ENCODE measurements around the gene PDXK.
A peak's percentile ranks its signal among the peaks of the same experiment; 100 is the strongest.
"Not testable (repeated sequence)": the region's sequence is repeated elsewhere in the genome, so short reads cannot be mapped to it uniquely, and the experiment has no call there.

The PDXK gene

DNA sequence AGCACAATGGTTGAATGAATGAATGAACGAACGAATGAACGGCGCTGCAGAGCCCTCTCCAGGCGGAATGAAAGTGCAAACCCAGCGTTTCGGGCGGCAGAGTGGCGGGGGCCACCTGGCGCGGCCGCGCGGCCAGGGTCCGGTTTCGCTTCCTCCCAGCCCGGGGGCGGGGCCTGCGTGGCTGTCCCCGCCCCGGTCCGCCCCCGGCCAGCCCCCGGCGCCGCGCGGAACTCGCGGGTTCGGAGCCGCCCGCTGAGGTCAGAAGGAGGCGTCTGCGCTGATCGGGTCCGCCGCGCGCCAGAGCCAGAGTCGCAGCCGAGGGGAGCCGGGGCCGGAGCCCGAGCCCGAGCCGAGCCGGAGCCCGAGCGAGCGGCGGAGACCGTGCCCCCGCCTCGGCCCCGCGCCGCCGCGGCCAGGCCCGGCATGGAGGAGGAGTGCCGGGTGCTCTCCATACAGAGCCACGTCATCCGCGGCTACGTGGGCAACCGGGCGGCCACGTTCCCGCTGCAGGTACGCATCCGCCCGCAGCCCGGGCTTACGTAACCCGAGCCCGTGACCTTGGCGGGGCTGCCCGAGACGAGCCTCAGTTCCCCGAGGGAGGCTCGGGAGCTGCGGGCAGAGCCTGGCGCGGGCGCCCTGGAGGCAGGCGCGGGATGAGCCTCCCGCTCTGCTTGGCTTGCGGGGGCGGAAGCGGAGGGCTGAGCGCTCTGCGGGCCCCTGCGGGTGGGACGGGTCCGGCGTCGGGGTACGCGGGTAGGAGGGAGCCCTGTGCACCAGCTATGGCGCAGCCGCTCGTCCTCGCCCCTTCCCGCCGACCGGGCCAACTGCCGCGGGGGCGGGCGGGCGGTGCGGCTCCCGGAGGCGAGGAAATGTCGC is at the start of gene PDXK:
Gene PDXK (plus strand): TSS at position 258 of the 876 bp plus-strand sequence. CDS start 166 bp downstream, at position 424.
- peak; percentile 87 for DNase-seq

DNA sequence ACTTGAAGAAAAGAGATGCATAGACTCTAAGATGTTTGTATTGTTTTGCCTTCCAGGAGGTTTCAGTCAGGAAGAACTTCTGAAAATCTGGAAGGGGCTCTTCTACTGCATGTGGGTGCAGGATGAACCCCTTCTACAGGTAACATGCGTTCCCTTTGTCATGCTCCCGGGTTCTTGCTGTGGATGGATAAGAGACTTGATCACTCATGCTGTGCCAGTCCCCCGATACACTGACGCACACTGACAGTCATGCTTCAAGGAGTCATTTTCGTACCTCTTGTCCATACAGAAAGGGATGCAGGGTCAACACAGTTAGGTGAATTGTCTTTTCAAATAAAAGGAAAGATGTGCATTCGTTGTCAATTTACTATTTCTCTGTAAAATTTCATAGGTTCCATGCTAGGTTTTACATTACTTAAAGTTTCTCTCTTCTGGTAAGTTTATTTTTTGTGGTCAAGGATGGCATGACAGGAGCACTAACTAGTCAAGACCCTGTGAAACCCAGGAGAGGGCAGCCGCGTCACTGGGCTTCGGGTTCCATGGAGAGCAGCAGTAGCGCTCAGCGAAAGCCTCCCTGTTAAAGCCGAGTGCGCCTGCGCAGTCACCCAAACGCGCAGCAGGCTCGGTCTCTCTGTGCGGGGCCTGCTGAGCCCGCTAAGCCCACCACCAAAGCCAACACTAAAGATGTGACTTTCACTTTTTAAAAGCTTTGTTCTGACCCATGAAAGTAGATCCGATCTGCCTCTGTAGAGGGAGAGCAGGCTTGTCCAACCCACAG is 48.9 kb upstream of the PDXK start:
- no peak for DNase-seq

DNA sequence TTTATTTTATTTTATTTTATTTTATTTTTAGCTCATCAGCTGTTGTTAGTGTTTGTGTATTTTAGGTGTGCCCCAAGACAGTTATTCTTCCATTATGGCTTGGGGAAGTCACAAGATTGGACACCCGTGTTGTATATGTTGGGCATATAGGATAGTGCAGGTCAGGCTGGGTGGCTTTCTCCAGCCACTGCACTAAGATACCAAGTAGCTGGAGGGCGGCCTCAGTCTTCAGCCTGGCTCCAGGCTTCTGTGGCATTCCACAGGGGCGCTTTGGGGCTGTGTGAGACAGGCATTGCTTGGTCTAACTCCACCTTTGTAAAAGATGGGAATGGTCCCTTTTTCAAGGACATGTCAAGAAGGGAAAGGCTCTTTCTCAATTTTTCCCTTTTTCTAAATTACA is 43.1 kb upstream of the PDXK start:
- DNase-seq = no peak

DNA sequence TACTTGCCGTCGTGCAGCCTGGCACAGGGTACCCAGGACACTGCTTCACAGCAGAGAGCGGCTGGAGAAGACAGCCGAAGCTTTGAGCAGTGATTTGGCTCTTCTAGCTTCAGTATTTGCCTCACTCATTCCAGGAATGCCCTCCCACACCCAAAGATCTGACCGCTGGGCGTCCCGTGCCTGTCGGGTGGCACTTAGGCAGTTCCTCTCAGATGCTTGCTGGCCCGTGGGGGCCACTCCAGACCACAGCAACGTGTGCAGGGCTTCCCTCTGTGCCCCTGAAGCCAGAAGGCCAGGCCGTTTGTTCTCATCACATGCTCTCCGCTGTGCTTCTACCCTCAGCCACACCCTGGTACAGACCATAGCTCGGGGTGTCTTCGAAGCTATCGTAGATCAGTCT is 42.5 kb upstream of the PDXK start:
- no peak for DNase-seq

DNA sequence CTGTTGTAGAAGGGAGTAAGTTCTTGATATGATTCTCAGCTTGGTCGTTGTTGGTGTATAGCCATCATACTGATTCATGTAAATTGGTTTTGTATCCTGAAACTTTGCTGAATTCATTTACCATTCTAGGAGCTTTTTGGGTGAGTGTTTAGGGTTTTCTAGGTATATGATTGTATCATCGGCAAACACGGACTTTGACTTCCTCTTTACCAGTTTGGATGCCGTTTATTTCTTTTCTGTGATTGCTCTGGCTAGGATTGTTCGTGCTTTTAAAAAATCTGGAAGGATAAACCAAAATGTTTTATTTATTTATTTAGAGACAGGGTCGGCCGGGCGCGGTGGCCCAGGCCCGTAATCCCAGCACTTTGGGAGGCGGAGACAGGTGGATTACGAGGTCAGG is 39.0 kb upstream of the PDXK start:
- no peak for DNase-seq

DNA sequence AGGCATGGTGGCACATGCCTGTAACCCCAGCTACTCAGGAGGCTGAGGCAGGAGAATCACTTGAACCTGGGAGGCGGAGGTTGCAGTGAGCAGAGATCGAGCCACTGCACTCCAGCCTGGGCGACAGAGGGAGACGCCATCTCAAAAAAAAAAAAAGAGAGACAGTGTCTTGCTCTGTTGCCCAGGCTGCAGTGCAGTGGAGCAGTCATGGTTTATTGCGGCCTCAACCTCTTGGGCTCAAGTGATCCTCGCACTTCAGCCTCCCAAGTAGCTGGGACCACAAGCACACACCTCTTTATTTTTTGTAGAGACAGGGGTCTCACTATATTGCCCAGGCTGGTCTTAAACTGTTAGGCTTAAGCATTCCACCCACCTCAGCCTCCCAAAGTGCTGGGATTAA is 38.5 kb upstream of the PDXK start:
- DNase-seq = not testable (repeated sequence)

DNA sequence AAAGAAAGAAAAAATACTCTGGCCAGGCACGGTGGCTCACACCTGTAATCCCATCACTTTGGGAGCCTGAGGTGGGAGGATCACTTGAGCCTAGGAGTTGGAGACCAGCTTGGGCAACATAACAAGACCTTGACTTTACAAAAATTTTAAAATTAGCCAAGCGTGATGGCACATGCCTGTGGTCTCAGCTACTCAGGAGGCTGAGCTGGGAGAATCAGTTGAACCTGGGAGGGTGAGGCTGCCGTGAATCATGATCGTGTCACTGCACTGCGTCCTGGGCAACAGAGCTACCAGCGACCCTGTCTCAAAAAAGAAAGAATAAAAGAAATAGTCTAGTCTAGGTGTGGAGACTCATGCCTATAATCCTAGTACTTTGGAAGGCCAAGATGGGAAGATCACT is 37.3 kb upstream of the PDXK start:
- no peak for DNase-seq

DNA sequence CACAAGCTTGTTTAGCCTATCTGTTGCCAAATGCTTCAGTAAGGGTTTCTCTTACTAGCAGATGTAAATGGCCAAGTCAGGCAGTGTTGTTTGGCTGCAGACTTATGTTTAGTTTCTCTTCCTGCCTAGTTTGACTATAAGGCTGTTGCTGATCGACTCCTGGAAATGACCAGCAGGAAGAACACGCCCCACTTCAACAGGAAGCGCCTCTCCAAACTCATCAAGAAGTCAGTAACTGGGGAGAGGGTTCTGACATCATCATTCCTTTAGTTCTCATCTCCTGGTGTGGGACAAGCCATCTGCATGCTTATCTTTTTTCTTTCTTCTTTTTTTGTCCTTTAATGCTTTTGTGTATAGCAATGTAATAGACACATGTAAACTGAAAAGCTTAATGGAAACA is 34.5 kb upstream of the PDXK start:
- no peak for DNase-seq

DNA sequence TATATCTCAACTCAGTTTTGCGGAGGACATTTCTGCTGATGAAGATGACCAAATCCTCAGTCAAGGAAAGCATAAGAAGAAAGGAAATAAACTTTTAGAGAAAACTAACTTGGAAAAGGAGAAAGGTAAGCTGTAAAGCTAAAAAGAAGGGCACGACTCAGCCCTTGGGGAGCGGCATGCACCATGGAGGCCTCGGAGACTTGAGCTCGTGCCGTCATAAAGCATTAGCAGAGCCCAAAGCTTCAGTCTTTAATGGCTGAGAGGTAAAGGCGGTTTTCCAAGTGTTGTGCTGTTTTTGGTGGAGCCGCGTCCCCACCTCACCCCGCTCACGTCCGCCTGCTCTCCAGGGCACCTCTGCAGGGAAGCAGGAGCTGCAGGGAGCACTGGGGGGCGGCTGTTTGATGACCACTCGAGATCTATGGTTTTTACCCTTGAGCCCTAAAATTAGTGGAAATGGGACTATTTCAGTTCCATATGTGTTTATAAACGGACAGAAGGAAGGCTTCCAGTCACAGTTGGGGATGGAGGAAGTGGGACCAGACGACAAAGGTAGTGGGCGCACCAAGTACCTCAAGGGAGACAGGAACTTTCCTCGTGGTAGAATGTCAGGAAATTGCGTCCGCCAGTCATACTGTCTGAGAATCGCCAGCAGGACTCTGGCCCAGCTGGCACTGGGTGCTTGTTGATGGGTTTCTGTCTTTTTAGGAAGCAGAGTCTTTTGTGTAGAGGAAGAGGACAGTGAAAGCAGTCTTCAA is 31.9 kb upstream of the PDXK start:
- no peak for DNase-seq

DNA sequence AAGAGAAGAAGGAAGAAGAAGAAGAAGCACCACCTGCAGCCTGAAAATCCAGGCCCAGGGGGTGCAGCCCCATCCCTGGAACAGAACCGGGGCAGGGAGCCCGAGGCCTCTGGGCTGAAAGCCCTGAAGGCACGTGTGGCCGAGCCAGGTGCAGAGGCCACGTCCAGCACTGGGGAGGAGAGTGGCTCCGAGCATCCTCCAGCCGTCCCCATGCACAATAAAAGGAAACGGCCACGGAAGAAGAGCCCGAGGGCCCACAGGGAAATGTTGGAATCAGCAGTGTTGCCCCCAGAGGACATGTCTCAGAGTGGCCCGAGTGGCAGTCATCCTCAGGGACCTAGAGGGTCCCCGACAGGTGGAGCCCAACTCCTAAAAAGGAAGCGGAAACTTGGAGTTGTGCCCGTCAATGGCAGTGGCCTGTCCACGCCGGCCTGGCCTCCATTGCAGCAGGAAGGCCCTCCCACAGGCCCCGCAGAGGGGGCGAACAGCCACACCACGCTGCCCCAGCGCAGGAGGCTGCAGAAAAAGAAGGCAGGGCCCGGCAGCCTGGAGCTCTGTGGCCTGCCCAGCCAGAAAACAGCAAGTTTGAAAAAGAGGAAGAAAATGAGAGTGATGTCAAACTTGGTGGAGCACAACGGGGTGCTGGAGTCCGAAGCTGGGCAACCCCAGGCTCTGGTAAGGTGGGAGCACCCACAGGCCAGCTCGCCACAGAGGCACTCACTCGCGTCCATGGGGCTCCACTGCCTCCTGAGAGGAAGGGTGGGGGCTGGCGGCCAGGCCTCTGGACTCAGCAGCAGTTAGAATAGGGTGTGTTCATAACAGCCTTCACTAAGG is 31.1 kb upstream of the PDXK start:
- no peak for DNase-seq

DNA sequence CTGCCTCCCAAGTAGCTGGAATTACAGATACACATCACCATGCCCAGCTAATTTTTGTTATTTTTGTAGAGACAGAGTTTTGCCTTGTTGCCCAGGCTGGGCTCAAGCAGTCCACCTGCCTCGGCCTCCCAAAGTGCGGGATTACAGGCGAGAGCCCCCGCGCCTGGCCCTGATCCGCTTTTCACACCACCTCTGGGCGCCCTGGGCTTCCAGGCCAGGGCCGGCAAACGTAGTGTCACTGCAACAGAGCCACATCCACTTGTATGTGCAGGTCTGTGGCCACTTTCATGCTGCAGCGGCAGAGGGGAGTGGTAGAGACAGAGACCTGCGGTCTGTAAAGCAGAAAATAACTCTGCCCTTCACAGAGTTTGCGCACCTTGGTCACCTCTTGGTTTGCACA is 30.0 kb upstream of the PDXK start:
- no peak for DNase-seq

DNA sequence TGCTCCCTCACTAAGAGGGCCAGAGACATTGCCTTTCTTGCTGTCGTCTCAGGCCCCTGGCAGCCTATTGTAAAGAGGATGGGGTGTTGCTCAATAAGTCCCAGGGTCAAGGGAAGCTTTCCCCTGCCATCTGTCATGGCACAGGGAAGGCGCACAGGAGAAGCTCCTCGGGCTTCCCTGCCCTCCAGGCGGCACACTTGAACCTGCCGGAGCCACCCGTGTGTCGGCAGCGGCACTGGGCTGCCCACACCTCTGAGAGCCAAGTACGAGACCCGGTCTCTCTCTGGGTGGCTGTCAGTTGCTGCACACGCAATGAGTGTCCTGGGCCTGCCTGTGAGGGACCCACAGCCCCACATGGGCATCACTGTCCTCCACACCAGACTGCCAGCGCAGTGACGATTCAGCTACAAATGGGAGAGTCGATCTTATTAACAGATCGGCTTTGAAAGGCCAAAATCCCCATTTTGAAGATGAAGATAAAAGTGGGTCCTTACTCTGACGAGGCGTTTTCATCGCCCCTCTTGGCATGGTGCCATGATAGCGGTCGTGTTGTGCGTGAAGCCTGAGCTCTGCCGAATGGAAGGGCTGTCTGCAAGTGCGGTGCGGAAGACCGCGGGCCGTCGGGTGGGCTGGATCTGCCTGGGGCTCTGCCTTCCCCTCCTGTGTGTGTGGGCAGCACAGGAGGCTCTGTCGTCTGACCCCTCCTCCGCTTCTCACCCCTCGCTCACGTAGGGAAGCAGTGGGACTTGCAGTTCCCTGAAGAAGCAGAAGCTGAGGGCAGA is 29.2 kb upstream of the PDXK start:
- no peak for DNase-seq

DNA sequence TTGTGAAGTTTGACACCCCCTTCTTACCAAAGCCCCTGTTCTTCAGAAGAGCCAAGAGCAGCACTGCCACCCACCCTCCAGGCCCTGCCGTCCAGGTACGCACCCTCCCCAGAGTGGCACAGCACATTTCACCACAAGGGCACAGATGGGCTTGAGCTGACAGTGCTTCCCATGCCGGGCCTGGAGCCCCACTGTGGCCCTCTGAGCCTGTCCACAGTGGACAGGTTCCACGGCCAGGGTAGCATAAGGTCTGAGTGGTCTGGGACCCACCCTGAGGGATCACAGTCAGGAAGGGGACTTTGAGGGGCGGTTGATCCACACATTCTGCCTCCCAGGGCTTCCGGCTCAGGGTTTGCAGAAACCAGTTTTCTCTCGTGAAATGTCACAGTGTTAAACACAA is 28.6 kb upstream of the PDXK start:
- no peak for DNase-seq

DNA sequence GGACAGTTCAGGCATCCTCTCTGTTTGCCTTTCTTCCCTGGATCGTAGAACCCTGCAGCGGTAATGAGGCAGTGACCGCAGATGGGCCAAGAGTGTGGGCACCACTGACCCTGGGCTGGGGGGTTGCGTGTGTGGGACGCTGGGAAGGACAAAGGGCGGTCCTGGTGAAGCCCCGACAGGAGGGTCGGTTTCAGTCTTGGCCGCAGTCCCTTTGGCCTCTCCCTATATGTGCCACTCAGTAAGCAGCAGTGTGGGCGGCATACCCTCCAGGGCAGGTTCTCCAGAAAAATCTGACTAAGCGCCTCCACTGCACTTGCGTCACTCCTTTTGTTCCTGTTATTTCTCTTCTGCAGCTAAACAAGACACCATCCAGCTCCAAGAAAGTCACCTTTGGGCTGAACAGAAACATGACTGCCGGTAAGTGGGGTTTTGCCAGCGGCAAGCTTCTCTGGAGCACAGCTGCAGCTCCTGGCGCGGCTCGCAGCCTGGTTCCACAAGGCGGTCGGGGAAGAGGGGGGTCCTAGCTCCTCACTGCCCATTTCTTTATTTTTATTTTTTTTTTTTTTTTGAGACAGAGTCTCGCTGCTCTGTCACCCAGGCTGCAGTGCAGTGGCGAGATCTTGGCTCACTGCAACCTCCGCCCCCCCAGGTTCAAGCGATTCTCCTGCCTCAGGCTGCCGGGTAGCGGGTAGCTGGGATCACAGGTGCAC is 27.7 kb upstream of the PDXK start:
- DNase-seq = no peak

DNA sequence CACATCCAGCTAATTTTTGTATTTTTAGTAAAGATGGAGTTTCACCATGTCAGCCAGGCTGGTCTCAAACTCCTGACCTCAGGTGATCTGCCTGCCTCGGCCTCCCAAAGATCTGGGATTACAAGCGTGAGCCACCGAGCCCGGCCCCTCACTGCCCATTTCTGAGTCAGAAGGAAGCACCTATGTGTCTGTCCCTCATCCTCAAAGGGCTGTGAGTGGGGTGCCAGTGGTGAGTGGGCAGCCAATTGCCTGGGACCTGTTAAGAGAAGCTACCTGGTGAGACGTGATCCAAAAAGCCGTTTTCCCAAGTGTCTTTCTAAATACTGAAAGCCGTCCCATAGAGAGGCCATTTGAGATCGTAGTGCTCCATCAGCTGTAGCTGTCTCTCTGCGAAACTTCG is 27.1 kb upstream of the PDXK start:
- no peak for DNase-seq

DNA sequence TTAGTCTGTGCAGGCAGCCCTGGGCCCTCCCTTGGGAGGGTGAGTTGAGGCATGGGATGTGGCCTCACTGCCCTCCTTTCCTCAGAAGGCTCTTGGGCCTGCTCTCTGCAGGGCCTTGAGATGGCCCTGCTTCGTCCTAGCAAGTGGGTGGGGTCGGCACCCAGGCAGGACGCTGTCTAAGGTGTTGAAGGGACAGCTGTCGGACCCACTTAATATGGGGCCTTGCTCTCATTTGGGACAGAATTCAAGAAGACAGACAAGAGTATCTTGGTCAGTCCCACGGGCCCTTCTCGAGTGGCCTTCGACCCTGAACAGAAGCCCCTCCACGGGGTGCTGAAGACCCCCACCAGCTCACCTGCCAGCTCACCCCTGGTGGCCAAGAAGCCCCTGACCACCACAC is 26.0 kb upstream of the PDXK start:
- no peak for DNase-seq

DNA sequence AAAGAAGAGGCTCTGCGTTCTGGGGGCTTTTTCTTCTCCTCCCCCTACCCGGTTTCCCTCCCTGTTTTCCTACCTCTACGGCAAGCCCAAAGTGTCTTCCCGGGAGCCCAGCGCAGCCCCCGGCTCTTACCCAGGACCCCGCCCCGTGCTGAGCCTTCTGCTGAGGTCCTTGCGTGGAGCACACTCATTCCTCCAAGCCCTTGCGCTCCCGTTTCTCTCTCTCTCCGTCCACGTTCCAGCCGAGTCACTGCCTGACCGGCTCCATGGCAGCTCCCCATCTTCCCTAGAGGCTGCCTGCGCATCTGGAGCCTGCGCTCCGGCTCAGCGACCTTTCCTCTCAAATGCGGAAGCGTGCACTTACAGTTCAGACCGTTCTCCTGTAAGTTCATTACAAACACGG is 24.9 kb upstream of the PDXK start:
- DNase-seq = no peak

DNA sequence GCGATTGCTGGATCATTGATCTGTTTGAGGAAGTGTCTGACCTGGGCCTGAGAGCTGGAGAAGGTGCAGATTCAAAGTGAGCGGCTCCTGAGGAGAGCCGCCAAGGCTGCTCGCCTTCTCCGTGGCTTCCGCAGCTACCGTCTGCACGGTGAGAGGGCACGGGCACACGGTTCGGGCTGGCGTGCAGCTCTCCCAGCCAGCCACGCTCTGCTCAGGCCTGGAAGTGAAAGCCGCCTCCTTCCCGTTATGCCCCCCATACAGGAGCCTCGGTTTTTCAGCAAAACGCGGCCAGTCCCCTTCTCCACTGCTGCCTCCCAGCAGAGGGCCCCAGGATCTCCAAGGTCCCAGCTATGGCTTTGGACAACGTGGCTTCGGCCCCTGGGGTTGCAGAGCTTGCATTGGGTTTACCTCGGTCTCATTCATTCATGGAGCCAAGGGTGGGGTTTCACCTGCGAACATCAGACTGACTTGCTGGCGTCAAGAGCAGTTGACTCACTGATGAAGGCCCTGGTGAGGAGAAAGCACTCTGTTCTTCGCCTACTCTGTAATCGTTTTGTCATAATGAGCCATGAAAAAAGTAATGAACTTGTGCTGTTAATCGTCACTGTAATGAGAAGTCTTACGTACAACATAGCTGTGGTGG is 24.4 kb upstream of the PDXK start:
- no peak for DNase-seq

DNA sequence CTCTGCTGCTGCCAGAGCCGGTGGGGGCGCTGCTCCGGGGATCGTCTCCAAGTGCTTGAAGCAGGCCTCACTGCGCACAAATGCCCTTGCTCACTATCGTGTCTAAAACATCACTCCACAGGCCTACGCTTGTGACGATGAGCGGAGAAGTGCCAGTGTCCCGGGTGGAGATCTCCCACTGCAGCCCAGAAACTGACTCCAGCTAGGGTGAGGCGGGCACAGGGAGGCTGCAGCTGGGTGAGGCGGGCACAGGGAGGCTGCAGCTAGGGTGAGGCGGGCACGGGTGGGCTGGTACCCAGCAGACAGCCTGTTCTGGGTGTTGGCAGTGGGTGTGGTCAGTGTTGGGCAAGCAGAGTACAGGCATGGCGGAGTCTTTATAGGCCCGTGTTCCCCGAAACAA is 22.7 kb upstream of the PDXK start:
- DNase-seq = no peak
